ENCODE measurements around the gene EFCAB13.
A peak's percentile ranks its signal among the peaks of the same experiment; 100 is the strongest.
"Not testable (repeated sequence)": the region's sequence is repeated elsewhere in the genome, so short reads cannot be mapped to it uniquely, and the experiment has no call there.

The EFCAB13 gene

GRCh38 chr17:47320879-47321502 is 2.8 kb upstream of the EFCAB13 start:
- H3K27ac ChIP-seq = no peak overlapping the region
- no peak overlapping the region for H3K4me3 ChIP-seq

GRCh38 chr17:47324224-47325020 is 667 bp downstream of the EFCAB13 start:
- peak overlapping the region; percentile 31 to 89 (median 80) for H3K27ac ChIP-seq

DNA sequence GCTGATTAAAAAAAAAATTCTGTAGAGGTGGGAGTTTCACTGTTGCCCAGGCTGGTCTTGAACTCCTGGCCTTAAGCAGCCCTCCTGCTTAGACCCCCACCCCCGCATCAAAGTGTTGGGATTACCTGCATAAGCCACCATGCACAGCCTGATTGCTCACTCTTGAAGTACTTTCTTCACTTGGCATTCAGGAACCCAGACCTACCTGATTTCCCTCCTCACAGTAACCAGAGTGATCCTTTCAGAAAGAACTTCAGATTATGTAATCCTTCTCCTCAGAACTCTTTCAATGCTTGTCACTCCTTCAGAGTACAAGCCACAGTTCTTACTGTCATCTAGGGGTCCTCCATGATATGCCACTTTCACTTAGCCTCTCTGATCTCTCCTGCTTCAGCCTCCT is 1.4 kb downstream of the EFCAB13 start:
- H3K4me3 ChIP-seq = peak overlapping the region in 1 of 7 experiments; percentile 69
- peak overlapping the region in 2 of 21 experiments; percentile 80 to 88 for H3K27ac ChIP-seq

More at GRCh38 chr17:47324224-47325020, 667 bp downstream of the EFCAB13 start:
- peak overlapping the region; percentile 41 to 69 (median 52) for H3K4me3 ChIP-seq

DNA sequence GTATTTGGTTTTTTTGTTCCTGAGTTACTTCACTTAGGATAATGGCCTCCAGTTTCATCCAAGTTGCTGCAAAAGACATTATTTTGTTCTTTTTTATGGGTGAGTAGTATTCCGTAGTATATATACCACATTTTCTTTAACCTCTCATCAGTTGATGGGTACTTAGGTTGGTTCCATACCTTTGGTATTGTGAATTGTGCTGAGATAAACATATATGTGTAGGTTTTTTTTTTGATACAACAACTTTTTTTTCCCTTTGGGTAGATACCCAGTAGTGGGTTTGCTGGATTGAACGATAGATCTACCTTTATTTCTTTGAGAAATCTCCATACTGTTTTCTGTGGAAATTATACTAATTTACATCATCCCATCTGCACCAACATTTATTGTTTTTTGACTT is 6.8 kb downstream of the EFCAB13 start:
- no peak overlapping the region for H3K4me3 ChIP-seq

DNA sequence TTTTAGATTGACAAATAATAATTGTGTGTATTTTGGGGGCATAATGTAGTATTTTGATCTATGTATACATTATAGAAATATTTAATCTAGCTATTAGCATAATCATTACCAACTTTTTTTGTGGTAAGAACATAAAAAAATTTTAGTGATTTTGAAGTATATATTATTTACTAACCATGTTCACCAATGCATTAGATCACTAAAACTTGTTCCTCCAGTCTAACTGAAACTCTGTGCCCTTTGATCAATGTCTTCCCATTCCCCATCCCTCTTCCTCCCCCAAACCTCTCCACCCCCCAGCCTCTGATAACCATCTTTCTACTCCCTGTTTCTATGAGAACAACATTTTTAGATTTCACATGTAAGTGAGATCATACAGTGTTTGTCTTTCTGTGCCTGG is 8.5 kb downstream of the EFCAB13 start:
- Histone ChIP-seq H3K4me3 (no peak overlapping the region), H3K27ac (no peak overlapping the region)

More for the DNA sequence above, 6.8 kb downstream of the EFCAB13 start:
- no peak overlapping the region for H3K27ac ChIP-seq

DNA sequence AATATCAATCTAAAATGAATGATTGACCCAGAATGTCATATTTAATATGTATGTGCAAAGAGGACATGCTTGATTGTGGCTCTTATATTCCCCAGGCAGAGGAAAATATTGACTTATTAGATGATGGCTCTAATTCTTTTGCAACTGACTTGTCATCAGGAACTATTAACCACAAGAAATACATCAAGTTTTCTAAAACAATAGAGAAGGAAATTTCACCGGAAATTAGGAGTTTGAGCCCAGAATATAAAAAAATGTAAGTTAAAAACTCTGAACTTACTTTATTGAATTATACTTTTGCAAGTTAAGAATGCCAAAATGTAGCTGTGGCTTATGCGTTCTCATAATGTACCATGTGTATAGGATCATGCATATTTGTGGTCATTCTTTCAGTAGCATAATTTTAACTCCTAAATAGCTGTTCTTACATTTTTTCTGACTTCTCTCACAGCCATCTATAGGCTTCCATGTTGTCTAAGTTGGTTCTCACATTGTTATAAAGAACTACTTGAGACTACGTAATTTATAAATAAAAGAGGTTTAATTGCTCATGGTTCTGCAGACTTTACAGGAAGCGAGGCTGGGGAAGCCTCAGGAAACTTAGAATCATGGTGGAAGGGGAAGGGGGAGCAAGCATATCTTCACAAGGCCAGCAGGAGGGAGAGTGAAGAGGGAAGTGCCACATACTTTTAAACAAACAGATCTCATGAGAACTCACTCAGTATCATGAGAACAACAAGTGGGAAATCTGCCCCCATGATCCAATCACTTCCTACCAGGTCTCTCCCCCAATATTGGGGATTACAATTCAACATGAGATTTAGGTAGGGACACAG is 11.6 kb downstream of the EFCAB13 start:
- no peak overlapping the region for H3K27ac ChIP-seq

GRCh38 chr17:47338026-47338425 is 14.3 kb downstream of the EFCAB13 start:
- H3K4me3 ChIP-seq = no peak overlapping the region
- no peak overlapping the region for H3K27ac ChIP-seq

More for the DNA sequence above, 11.6 kb downstream of the EFCAB13 start:
- no peak overlapping the region for H3K4me3 ChIP-seq

GRCh38 chr17:47352848-47353247 is 29.1 kb downstream of the EFCAB13 start:
- Histone ChIP-seq H3K4me3 (no peak overlapping the region), H3K27ac (no peak overlapping the region)

DNA sequence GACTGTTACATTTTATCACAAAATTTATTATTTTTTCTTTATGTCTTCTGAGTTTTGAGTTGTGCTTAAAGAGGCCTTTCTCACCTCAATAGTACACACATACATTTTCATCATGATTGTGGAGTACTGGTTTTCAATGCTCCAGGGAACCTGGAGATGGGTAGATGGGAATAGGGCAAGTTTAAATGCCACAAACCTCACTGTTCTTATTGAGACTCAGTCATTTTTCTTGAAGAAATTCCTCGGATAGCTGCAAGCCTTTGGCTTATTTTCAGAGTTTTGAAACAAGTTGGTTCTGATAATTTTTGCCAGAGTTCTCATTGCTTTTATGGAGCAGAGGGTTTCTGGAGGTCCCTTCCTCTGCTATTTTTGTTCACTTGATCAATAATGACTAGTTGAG is 34.9 kb downstream of the EFCAB13 start:
- Histone ChIP-seq H3K27ac (no peak overlapping the region), H3K4me3 (no peak overlapping the region)

- Histone ChIP-seq H3K27ac (no peak overlapping the region), H3K4me3 (no peak overlapping the region)
Measured at GRCh38 chr17:47363171-47363570, 39.4 kb downstream of the EFCAB13 start.

DNA sequence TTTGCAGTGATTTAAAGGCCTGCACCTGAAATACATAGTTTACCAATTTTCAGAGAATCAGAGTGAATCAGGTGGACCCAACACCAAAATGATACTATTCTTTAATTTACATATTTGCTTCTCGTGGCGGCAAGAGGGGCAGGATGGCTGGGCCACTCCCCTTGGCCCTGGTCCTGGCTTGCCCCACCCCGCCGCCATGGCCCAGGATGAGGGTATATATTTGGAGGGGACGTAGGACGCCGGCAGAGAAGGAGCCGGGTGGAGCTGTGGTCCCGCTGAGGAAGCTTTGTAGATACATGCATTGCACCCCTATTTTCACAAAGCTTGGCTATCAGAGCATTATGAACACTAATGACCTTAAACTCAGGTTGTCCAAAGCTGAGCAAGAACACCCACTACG is 43.5 kb downstream of the EFCAB13 start:
- H3K27ac ChIP-seq = no peak overlapping the region
- no peak overlapping the region for H3K4me3 ChIP-seq

- Histone ChIP-seq H3K4me3 (no peak overlapping the region), H3K27ac (no peak overlapping the region)
Measured at GRCh38 chr17:47368262-47368661, 44.5 kb downstream of the EFCAB13 start.

DNA sequence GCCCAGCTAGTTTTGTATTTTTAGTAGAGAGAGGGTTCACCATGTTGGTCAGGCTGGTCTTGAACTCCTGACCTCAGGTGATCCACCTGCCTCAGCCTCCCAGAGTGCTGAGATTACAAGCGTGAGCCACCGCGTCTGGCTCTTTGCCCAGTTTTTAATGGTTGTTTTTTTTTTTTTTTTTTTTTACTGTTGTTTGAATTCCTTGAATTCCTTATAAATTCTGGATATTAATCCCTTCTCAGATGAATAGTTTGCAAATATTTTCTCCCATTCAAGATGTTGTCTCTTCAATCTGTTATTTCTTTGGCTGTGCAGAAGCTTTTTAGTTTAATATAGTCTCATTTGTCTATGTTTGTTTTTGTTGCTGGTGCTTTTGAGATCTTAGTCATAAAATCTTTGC is 47.1 kb downstream of the EFCAB13 start:
- H3K4me3 ChIP-seq = not testable (repeated sequence)

DNA sequence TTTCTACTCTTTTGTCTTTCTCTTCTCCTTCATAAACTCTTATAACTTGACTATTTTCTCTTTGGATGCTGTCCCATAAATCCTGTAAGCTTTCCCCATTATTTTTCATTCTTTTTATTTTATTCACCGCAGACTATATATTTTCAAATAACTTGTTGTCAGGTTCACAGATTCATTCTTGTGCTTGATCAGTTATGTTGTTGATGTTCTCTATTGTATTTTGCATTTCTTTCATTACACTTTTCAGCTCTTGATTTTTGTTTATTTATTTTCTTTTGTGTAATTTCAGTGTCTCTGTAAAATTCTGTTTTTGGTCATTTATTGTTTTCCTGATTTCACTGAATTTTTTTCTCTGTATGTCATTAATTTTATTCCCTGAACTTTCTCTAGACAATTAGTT is 49.2 kb downstream of the EFCAB13 start:
- no peak overlapping the region for H3K27ac ChIP-seq
- H3K4me3 ChIP-seq = no peak overlapping the region

More for the DNA sequence above, 47.1 kb downstream of the EFCAB13 start:
- not testable (repeated sequence) for H3K27ac ChIP-seq

DNA sequence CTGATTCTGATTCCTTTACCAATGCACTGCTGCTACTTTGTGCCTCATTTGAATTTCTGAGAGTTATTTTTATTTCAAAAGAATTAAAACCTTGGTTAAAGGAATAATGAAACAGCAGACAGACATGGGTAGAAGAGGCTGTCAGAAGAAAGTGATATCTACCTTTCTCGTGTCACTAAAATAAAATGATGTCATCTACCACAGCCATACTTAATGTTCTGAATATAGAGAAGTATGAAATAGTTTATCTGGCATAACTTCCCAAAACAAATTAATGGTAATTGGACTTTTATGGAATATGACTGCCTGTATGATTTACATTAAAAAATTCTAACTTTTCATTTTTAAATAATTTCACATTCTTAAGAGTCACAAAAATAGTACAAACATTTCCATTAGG is 52.5 kb downstream of the EFCAB13 start:
- Histone ChIP-seq H3K4me3 (no peak overlapping the region), H3K27ac (no peak overlapping the region)

DNA sequence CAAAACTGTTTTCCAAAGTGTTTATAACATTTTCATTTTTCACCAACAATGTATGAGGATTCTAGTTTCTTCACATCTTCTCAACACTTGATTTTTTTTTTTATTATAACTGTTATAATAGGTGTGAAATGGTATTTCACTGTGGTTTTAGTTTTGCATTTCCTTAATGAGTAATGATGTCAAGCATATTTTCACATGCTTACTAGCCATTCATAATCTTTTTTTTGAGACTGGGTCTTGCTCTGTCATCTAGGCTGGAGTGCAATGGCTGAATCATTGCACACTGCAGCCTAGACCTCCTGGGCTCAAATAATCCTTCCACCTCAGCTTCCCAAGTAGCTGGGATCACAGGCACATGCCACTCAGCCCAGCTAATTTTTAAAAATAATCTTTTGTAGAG is 65.1 kb downstream of the EFCAB13 start:
- Histone ChIP-seq H3K27ac (no peak overlapping the region), H3K4me3 (no peak overlapping the region)

DNA sequence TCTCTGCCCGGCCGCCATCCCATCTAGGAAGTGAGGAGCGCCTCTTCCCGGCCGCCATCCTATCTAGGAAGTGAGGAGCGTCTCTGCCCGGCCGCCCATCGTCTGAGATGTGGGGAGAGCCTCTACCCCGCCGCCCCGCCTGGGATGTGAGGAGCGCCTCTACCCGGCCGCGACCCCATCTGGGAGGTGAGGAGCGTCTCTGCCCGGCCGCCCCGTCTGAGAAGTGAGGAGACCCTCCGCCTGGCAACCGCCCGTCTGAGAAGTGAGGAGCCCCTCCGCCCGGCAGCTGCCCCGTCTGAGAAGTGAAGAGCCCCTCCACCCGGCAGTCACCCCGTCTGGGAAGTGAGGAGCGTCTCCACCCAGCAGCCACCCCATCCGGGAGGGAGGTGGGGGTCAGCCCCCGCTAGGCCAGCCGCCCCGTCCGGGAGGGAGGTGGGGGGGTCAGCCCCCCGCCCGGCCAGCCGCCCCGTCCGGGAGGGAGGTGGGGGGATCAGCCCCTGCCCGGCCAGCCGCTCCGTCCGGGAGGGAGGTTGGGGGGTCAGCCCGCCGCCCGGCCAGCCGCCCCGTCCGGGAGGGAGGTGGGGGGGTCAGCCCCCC is 73.9 kb downstream of the EFCAB13 start:
- not testable (repeated sequence) for H3K27ac ChIP-seq

DNA sequence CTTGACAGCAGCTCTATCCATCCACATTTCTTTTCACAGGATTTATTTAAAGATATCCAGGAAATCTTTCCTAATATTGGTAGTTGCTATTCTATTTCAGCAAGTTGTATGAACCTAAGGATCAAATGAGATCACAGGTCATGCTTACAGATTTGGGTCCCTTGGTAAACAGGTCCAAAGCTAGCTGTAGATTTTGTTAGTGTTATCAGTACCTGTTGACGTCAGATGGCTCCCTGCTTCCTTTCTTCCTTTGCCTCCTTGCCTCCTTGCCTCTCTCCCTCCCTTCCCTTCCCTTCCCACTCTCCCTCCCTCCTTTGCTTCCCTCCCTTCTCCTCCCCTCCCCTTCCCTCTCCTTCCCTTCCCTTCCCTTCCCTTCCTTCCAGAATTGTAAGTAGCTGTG is 76.6 kb downstream of the EFCAB13 start:
- Histone ChIP-seq H3K4me3 (no peak overlapping the region), H3K27ac (no peak overlapping the region)

More for the DNA sequence above, 73.9 kb downstream of the EFCAB13 start:
- H3K4me3 ChIP-seq = not testable (repeated sequence)

DNA sequence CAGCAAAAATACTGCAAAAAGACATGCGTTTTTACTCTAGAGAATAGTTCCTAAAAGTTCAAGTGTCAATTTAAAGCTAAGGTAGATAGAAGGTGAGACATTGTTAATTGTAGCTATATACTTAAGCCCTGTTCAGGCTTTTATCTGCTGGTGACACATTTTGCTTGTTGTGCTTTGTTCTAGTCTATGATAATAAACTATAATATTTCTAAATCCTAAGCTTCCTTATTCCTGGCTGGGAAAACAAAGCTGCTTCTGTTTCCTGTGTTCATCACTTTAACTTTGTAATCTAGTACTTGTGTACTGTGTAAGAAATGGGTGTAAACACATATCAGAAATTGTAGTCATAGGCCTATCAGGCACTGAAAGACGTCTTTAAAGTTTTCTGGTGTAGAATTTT is 77.3 kb downstream of the EFCAB13 start:
- Histone ChIP-seq H3K4me3 (no peak overlapping the region), H3K27ac (no peak overlapping the region)

DNA sequence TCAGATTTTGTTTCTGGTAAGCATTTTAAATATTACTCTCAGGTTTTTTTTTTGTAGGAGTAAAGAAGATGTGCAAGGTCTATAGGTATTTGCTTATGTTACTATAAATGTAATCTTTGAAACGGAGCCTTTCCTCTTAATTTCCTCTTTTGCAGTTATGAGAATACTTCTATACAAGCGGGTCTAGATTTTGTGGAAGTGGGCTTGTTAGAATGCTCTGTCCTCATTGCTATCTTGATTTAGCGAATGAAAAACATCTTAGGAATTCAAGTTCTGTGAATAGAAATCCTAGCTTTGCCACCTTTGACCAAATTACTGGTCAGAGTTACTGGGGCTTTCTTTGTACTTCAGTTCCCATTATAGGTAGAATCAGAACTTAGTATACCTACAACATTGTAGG is 80.3 kb downstream of the EFCAB13 start:
- H3K4me3 ChIP-seq = no peak overlapping the region
- no peak overlapping the region for H3K27ac ChIP-seq

All from skin epidermis (tissue), 12 donors.